HG02973 (cell line): ENCODE measurements around the gene PRRC2B.

Experiments used
- ATAC-seq: cut with Tn5 transposase; IDR thresholded peaks from one replicate; pipeline ENCODE4 v1.9.1; 2021; ENCODE audit warnings: moderate library complexity; ENCODE audit not compliant: unreplicated experiment

The PRRC2B gene

DNA sequence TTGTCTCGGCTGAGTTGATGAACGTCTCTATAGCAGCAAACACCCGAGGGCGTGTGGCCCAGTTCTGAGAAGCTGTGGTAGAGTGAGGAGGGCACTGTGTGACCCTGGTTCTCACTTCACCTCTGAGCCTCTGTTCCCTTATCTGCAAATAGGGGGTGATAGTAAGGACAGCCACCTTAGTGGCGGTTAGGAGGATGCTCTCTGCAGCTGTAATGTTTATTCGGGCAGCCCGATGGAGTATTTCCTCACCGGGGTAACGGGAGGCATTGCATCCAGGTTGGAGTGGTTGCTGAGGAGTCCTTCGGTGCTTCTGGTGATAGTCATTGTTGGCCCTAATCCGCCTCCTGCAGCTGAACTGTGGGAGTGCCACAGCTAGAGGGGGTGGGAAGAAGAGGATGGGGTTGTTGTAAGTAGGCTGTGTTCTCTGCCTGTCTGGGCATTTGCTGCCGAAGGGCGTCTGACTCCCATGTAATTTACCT, 13.9 kb downstream of the PRRC2B start:
- ATAC-seq = no peak

DNA sequence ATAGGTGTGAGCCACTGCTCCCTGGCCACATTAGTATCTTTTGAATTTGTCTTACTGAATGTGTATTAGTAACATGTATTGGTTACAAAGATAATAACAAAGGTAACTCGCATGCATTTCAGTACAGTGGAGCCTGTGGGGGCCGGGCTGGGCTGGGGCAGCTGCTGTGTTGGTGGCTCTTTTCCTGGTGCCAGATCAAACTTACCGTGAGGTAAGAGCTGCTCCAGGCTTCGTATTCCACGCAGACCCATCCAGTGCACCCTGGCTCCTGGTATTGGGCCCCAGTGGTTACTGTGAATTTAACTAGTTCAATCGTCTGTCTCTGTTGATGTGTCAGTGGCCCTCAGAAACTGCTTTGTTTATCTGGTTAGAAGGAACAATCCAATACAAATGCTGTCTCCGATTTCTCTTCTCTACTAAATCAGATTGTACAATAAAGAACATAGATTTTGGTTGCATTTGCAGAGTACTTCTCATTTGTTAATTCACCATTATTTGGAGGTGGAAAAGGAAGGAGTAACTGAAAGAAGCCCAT, 15.6 kb downstream of the PRRC2B start:
- ATAC-seq = no peak

DNA sequence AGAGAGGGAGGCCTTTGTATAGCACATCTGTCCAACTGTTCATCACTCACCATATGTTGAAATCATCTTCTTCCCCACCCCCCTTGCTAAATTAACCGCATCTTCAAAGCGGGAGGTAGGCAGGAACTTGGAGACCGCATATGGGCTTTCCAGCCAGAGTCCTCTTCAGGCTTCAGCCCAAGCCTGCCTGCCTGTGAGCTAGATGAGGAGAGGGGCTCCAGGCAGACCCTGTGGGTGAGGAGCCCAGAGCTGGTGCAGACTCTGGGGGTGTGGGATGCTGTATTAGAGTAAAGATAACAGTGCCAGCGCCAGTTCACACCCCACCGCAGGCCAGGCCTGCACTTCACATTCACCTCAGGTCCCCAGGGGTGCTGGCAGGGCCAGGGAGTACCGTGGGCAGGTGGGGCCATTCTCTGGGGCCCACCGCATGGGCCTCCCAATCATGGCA, 16.2 kb downstream of the PRRC2B start:
- no peak for ATAC-seq

DNA sequence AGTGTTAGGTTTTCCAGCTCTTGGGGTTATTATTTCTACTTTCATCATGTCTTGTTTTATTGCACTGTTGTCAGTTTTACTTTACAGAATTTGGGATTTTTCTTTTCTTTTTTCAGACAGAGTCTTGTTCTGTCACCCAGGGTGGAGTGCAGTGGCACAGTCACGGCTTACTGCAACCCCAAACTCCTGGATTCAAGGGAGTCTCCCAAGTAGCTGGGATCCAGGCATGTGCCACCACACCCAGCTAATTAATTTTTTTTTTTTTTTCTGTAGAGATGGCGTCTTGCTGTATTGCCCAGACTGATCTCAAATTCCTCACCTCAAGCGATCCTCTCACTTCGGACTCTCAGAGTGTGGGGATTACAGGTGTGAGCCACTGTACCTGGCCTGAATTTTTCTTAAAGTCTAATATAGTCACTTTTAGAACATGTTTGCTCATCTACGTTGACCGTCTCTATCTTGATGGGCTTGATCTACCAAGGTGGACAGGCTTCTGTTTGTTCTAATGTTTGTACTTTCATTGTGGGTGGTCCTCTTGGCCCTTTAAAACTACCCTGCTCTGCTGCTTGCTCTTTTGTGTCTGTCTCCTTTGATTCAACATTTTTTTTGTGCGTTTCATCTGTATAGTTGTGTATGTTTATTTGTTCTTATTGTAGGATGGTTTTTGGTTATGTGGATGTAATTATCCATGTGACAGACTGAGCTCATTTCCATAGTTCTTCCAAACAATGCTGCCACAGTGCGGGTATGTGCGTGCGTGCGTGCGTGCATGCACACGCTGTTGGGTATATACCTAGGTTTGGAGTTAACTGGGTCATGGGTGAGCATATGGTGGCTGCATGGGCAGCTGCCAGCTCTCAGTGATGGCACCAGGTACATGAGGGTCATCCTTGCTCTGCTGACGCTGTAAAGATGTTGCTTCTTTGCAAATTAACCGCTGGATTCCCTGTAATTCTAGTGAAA, 18.1 kb downstream of the PRRC2B start:
- ATAC-seq = no peak

DNA sequence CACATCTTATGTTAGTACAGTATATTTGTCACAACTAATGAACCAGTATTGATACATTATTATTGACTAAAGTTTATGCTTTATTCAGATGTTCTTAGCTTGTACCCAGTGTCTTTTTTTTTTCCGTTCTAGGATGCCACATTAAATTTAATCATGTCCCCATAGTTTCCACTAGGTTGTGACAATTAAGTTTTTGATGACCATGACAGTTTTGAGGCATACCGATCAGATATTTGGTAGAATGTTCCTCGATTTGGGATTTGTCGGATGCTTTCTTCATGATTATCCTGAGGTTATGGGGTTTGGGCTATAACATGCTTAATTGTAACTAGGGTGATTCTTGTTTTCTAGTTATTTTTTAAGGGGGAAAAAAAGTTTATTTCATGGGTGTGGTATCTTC, 22.6 kb downstream of the PRRC2B start:
- ATAC-seq = no peak

DNA sequence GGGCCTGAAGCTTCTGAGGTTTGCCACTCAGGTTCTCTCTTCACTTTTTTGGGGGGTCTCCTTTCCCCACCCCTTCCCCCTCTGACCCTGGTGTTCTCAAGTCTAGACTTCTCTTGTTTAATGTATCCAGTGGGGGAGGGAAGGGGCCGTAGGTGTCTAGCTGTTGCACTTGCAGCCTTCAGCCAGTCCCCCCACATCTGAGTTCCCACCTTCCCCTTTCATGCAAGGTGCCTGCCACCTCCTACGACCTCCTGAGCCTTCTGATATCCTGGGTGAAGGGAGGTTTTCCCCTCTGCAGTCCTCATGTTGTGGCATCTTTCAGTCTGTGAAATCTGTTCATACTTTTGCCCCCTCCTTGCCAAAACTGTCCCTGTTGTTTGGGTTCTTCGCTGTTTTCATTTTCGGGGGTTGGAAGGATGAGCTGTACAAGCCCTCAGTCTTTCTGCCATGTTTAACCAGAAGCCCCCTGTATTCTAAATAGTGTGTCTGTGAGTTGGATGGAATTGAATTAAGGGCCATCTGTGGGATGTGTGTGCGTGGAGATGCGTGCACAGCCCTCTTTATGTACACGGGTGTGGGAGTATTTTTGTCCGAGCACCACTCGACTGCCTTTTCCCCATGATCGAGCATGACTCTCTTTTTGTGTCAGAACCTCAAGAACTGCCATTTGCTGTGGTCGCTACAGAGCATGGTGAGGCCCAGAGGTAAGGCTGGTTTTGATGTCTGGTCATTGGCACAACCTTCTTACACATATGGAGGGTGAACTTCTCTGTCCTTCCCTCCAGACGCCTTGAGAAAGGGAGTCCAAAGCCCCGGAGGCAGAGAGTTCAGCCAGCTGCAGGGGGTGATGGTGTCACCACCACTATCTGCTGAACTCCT, 23.6 kb downstream of the PRRC2B start:
- no peak for ATAC-seq

DNA sequence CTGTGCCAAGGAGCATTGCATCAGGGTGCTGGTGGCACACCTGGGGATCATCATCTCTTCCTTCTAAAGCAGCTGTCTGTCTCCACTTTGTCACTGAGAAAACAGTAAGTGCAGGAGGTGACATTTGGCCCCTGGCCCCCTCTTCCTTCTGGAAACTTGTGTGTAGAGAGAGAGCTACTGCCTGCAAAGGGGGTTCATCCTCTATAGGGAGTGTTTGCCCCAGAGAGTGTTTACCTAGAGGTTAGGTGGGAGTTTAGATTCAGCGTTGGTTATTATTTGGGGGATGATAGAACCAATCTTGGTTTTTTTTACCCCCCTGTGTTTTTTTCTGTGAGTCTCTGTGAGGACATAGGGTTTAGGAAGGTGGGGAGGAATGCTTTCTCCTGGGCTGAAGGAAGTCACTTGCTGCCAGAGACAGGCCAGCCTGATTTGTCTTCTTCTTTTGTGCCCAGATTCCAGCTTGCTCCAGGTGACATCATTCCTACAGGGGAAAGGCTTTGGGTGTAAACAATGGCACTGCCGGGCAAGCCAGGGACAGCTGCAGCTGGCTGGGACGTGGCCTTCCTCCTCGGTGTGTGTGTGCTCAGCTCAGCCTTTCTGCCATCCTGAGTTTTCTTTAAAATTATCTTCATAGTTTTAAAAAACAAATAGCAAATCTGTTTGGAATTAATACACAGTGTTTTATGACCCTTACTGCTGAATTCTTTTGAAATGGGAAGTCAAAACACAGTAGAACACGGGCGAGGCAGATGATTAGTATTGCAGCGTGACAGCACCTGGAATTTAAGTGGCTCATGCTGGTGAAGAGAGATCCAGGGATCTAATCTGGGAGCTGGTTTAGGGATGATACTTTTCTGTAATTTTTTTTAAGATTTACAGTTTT, 24.5 kb downstream of the PRRC2B start:
- ATAC-seq = no peak

DNA sequence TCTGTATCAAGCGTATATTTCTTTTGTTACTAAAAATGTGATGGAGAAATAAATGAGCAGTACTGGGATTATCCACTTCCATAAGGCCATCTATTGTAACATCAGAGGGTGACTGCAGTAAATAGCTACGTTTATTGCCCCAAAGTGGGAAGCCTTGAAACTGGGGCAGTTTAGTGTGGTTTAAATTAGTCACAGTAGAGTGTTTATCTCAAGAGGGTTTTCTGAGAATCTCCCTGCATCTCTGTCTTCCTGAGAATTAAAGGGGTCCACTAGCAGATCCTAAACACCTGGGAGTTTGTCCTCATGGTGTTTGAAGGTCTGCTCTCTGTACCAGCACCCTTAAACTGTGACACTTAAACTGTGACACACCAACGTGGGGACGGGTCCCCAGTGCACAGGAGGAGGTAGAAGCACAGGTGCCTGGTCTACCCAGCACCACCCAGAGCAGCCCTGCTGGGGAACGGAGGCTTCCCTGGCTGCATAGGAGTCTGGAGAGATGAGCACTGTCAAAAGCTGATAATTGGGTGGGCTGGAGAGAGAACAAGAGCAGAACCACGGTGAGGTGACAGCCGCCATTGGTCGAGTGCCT, 25.2 kb downstream of the PRRC2B start:
- no peak for ATAC-seq

DNA sequence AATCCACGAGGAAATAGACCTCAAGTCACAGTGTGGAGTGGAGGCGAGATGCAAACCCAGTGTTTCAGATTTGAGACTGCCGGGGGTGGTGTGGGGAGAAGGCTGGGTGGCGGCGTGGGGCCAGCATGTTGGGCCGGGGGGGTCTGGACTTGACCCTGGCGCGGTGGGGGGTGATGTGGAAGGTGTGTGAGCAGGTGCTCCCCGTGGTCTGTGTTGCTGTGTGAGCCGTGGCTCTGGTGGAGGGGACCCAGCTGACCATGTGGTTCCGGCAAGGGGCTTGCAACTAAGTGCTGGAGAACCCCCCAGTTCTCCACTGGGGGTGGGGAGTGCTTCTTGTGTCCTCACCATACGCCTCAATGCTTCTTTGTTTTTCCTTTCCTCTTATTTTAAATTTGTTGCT, 25.8 kb downstream of the PRRC2B start:
- ATAC-seq = no peak

DNA sequence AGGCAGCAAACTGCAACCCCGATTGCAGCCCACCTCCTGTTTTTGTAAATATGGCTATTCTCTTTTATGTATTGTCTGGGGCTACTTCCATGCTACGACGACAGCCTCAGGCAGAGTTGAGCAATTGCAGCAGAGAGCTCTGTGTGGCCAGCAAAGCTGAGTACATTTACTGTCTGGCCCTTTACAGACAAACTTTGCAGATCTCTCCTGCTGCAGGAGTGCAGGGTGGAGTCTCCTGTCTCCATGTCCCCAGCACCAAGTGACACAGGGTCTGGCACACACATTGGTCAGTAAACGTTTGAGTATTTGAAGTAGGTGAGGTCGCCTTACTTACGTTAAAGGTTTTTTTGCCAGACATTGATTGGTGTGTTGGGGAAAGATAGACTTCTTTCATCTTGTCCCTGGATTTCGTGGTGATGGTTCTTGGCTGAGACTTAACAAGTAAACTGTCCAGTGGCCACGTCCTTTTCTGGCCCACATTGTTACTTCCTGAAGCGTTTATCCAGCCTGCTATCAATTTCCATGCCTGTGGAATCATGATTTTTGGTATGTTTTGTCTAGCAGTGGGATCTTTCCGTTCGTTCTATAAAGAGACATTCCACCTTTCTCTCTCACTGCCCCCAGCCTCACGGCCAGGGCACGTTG, 27.2 kb downstream of the PRRC2B start:
- ATAC-seq = no peak

DNA sequence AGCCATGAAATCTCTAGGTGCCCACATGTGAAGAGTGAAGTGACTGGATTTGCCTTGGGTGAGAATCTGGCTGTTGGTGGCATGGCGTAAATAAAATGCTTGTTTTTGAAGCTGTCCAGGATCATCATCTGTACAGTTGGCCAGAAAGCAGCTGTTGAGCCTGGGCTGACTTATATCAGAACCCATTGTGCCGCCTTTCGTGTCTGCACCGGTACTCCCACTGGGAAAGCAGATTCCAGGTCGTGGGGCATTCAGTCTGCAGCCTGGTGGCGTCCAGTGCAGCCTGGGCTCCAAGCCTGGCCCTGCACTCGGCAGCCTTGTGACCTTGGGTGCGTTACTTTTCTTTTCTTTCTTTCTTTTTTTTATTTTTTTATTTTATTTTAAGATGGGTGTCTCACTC, 27.8 kb downstream of the PRRC2B start:
- ATAC-seq = no peak

DNA sequence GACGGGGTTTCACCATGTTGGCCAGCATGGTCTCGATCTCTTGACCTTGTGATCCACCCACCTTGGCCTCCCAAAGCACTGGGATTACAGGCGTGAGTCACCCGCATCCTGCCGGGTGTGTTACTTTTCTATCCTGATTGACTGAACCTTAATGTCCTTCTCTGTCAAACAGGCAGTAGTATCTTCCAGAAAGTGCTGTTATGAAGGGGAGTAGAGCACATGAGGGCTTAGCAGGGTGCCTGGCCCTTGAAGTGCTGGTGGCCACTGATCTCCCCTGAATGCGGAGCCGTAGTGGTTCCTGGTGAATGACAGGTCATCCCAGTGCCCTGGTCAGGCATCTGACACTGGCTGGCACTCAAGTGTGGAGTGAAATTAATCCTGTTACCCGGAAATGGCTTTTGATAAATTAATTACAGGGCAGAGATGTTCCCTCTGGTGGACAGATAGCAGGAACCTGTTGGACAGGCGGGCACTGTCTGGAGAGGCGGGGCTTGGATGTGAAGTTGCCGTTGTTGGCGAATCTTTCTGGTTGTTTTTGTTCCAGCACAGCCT, 28.4 kb downstream of the PRRC2B start:
- ATAC-seq = no peak

DNA sequence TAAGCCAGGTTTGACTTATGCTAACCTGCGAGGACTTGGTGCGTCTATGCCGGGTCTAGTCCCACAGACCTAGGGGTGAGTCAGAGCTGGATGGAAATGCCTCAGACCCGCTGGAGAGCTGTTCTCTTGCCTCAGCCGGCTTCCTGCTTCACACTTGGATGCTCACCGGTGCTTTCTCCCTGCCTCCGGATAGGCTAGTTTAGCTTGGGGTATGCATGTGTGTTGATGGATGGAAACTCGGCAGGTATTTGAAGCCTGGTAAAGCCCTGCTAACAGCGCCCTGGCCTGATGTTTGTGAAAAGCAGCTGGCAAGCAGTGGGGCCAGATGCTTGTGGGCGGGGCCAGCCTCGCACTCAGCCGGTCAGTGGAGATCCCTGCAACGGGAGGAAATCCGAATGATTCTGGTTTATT, 29.3 kb downstream of the PRRC2B start:
- ATAC-seq = no peak

DNA sequence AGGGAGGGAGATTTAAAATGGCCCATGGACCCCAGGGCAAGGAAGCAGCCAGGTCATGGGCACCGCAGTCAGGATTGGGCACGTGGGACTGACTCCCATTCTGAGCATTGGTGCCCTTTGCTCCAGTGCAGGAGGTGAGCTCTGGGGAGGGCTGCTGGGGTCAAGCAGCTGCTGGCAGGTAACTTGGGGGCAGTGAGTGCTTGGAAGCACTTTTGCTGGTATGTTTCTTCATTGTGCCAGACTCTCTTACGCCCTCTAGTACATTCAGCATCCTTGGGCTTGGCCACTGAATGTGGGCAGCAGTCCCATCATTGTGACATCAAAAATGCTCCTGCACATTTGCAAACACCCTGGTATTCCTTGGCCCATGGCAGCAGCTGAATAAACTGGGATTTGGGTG, 32.7 kb downstream of the PRRC2B start:
- no peak for ATAC-seq

DNA sequence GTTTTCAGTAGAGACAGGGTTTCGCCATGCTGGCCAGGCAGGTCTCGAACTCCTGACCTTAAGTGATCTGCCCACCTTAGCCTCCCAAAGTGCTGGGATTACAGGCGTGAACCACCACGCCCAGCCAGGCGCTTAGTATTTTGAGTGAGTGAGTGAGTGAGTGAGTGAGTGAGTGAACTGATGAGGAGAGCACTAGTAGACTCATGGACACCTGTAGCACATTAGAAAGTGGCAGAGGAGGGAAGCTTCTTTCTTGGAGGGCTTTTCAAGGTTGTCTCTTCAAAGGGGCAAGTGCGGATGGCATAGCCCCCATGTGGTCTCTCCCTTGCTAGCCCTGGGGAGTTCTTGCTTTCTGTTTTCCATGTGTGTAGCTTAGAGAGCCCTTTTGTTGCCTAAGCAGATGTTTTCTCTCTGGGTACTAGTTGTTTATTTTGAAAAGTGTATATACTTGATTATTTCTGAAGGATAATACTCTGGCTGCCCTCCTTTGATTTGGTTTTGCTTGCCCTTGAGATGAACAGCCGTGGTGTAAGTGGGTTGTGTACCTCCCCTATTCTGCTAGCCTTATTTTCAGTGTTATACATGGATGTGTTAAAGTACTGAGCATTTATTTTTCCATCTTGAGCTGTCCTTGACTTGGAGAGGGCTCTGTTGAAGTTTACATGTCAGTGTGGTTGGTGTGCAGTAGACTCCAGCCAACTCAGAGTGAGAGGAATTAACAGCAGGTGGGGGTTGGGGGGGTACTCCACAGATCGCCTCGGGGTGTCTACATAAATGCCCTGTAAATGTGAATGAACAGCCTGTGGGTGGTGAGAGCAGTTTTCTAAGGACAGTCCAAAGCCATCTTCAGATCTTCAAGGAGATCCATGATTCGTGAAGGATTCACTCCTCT, 35.5 kb downstream of the PRRC2B start:
- ATAC-seq = no peak

DNA sequence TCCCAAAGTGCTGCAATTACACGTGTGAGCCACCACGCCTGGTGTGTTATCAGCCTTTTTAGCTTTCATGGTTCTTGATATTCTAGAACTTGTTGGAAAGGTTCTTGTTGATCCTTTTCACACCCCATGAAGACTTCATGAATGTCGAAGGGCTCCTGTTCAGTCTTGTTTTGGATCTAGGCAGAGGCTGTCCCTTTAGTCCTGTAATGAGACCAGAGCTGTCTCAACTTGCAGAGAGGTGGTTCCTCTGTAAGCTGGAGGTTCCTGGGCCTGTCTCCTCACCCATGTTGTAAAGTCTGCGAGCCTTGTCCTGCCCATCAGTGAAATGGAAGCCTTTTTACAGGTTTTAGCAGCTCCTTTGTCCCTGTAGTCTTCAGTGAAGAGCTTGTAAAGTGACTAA, 38.2 kb downstream of the PRRC2B start:
- no peak for ATAC-seq

DNA sequence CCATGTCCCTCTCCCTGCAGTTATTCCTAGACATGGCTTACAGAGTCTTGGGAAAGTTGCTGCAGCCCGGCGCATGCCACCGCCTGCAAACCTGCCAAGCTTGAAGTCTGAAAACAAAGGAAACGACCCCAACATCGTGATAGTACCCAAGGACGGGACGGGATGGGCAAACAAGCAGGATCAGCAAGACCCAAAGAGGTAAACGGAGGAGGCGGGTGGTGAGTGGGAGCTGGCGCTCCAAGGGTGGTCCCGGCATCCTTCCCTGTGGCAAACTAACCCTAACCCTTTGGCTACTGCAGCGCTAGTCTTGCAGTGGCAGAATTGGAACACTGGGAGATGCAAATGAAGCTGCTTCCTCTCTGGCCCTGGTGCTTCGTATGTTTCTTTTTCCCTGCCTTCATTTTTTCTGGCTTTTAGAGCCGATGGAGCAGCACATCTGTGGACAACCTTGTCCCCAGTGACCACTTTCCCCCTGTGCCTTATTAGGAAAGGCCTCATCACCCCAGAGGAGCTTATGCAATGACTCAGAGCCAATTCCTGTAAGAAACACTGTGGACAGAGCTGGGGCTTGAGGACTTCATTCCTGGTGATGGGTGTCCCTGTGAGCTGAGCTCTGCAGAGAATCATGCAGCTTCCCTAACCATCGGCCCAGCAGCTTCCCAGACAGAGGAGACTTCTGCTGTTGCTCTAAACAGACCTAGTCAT, 38.9 kb downstream of the PRRC2B start:
- ATAC-seq = no peak
